HEK293T (cell line): ENCODE results near the gene ZNF512.
"Not testable (repeated sequence)": the region's sequence is repeated elsewhere in the genome, so short reads cannot be mapped to it uniquely, and the experiment has no call there.

ENCODE experiments used
- CTCF ChIA-PET: fragments of 350-600 bp; formaldehyde crosslinking; extraction: SDS; loops from one replicate; lab custom pipeline; 2021; ENCODE audit warnings: antibody characterized with exemption, inconsistent platforms; lab: Yijun Ruan, JAX
- POLR2A ChIA-PET: fragments of 350-600 bp; formaldehyde crosslinking; extraction: SDS; loops from one replicate; lab custom pipeline; 2020; ENCODE audit warnings: antibody characterized with exemption, inconsistent platforms; lab: Yijun Ruan, JAX
- DNase-seq: peaks from one replicate; pipeline ENCODE4 v3.0.0; 2012; ENCODE audit warnings: mixed read lengths; ENCODE audit errors: extremely low spot score
- ARNT ChIP-seq: fragments of 450-650 bp; IDR thresholded peaks from 2 replicates; pipeline ENCODE4 v1.6.1; 2017; ENCODE audit warnings: mild to moderate bottlenecking
- BHLHE40 ChIP-seq: fragments of 450-650 bp; IDR thresholded peaks from 2 replicates; pipeline ENCODE4 v1.6.1; 2016; ENCODE audit warnings: mild to moderate bottlenecking, moderate library complexity, borderline replicate concordance
- CTBP1 ChIP-seq: fragments of 450-650 bp; IDR thresholded peaks from 2 replicates; pipeline ENCODE4 v1.6.1; 2016; ENCODE audit warnings: borderline replicate concordance
- ELF4 ChIP-seq: fragments of 450-650 bp; IDR thresholded peaks from 2 replicates; pipeline ENCODE4 v1.6.1; 2017; ENCODE audit warnings: antibody characterized with exemption
- FOXA1 ChIP-seq: fragments of 450-650 bp; IDR thresholded peaks from 2 replicates; pipeline ENCODE4 v1.6.1; 2016; ENCODE audit warnings: mild to moderate bottlenecking
- FOXK2 ChIP-seq: fragments of 450-650 bp; IDR thresholded peaks from 2 replicates; pipeline ENCODE4 v1.6.1; 2016; ENCODE audit warnings: mild to moderate bottlenecking
- FOXM1 ChIP-seq: fragments of 450-650 bp; IDR thresholded peaks from 2 replicates; pipeline ENCODE4 v1.6.1; 2017; ENCODE audit warnings: mild to moderate bottlenecking, borderline replicate concordance
- HDGF ChIP-seq: fragments of 450-650 bp; IDR thresholded peaks from 2 replicates; pipeline ENCODE4 v1.6.1; 2017; ENCODE audit warnings: antibody characterized with exemption, borderline replicate concordance
- L3MBTL2 ChIP-seq: fragments of 450-650 bp; conservative IDR thresholded peaks from 2 replicates; pipeline ENCODE4 v1.6.1; 2016; ENCODE audit warnings: mild to moderate bottlenecking
- LEF1 ChIP-seq: fragments of 450-650 bp; IDR thresholded peaks from 2 replicates; pipeline ENCODE4 v1.6.1; 2017; ENCODE audit warnings: mild to moderate bottlenecking, borderline replicate concordance
- NFRKB ChIP-seq: fragments of 450-650 bp; IDR thresholded peaks from 2 replicates; pipeline ENCODE4 v1.6.1; 2016; ENCODE audit warnings: mild to moderate bottlenecking, moderate library complexity
- PKNOX1 ChIP-seq: fragments of 450-650 bp; IDR thresholded peaks from 2 replicates; pipeline ENCODE4 v1.6.1; 2016
- SP1 ChIP-seq: fragments of 450-650 bp; IDR thresholded peaks from 2 replicates; pipeline ENCODE4 v1.6.1; 2017
- SUZ12 ChIP-seq: fragments of 450-650 bp; IDR thresholded peaks from 2 replicates; pipeline ENCODE4 v1.6.1; 2016; ENCODE audit warnings: mild to moderate bottlenecking
- TARDBP ChIP-seq: fragments of 450-650 bp; IDR thresholded peaks from 2 replicates; pipeline ENCODE4 v1.6.1; 2016
- ZNF384 ChIP-seq: fragments of 450-650 bp; IDR thresholded peaks from 2 replicates; pipeline ENCODE4 v1.6.1; 2016

Gene ZNF512

GRCh38 chr2:27549303-27549702 lies 33.5 kb upstream of the ZNF512 start:
- no peak for DNase-seq
- CTCF ChIA-PET, result no interaction called here
- POLR2A ChIA-PET, result no interaction called here
- TF ChIP-seq FOXM1 (no peak), TARDBP (no peak), ZNF384 (no peak), HDGF (no peak), SP1 (no peak), ELF4 (no peak), ARNT (no peak), NFRKB (no peak), BHLHE40 (no peak)

- no peak for TF ChIP-seq FOXK2
- ChIA-PET POLR2A (no interaction called here), CTCF (interaction anchor here (0.7 kb wide), 1 partner anchor 30 kb away, joined by 3 read pairs; no protein-coding TSS in a partner anchor)
- no peak for DNase-seq
These were observed 31.3 kb upstream of the ZNF512 start for GRCh38 chr2:27551514-27551913.

GRCh38 chr2:27552941-27553340 lies 29.9 kb upstream of the ZNF512 start:
- TF ChIP-seq HDGF (no peak), PKNOX1 (no peak)
- no peak for DNase-seq
- ChIA-PET CTCF (no interaction called here), POLR2A (no interaction called here)

GRCh38 chr2:27554451-27554850 lies 28.4 kb upstream of the ZNF512 start:
- CTCF ChIA-PET, DNase-seq, POLR2A ChIA-PET: not testable (repeated sequence)

GRCh38 chr2:27559228-27559627 lies 23.6 kb upstream of the ZNF512 start:
- no peak for TF ChIP-seq ELF4
- no peak for TF ChIP-seq TARDBP
- no peak for TF ChIP-seq L3MBTL2
- no peak for TF ChIP-seq CTBP1
- no peak for TF ChIP-seq NFRKB
- no peak for TF ChIP-seq BHLHE40
- no peak for TF ChIP-seq FOXA1
- TF ChIP-seq PKNOX1, result no peak
- no peak for TF ChIP-seq SP1
- ChIA-PET POLR2A (no interaction called here), CTCF (no interaction called here)
- no peak for DNase-seq

- TF ChIP-seq SUZ12 (no peak), ELF4 (no peak), HDGF (no peak), ZNF384 (no peak), PKNOX1 (no peak), LEF1 (no peak), FOXM1 (no peak), NFRKB (no peak), FOXA1 (no peak), CTBP1 (no peak), BHLHE40 (no peak), SP1 (no peak), TARDBP (no peak), L3MBTL2 (no peak), ARNT (no peak)
- DNase-seq, result no peak
- ChIA-PET CTCF (interaction anchor here (0.6 kb wide), 1 partner anchor 257 kb away, joined by 3 read pairs; no protein-coding TSS in a partner anchor), POLR2A (interaction anchor here (1.6 kb wide), 1 partner anchor 22 kb away, joined by 6 read pairs; the partner anchor contains the start of gene ZNF512)
These were observed 21.8 kb upstream of the ZNF512 start for GRCh38 chr2:27561060-27561459.

- ChIA-PET POLR2A (no interaction called here), CTCF (no interaction called here)
- TF ChIP-seq SUZ12 (no peak), FOXK2 (no peak), ELF4 (no peak), HDGF (no peak), SP1 (no peak)
- no peak for DNase-seq
These were observed 16.2 kb upstream of the ZNF512 start for GRCh38 chr2:27566628-27567027.

GRCh38 chr2:27569398-27569797 lies 13.4 kb upstream of the ZNF512 start:
- no peak for DNase-seq
- POLR2A ChIA-PET, result interaction anchor here (1.7 kb wide), 1 partner anchor 13 kb away, joined by 5 read pairs; the partner anchor contains the start of gene ZNF512
- CTCF ChIA-PET, result no interaction called here
- TF ChIP-seq TARDBP, result no peak
- TF ChIP-seq FOXM1, result no peak
- no peak for TF ChIP-seq FOXA1
- no peak for TF ChIP-seq BHLHE40
- no peak for TF ChIP-seq ARNT
- no peak for TF ChIP-seq CTBP1
- no peak for TF ChIP-seq HDGF
- no peak for TF ChIP-seq FOXK2
- TF ChIP-seq ELF4, result no peak
- no peak for TF ChIP-seq PKNOX1
- TF ChIP-seq L3MBTL2, result no peak
- TF ChIP-seq SP1, result no peak
